Measurements from ENCODE around the gene ANKS4B. TPM values are rescaled to one million over a fixed set of nuclear protein-coding genes. Genes with fewer than 3 reads are reported as not detected.

The ANKS4B gene
- total RNA-seq, 2 donors from 2014 or later, result not detected

GRCh38 chr16:21226749-21227148, 6.8 kb upstream of the ANKS4B start:
- no peaks in the 10 kb centered on the region for H3K36me3 ChIP-seq
- no peaks in the 10 kb centered on the region for H3K27me3 ChIP-seq (replicated peaks; ENCODE audit: insufficient read depth)
- ATAC-seq (ENCODE audit: insufficient number of reproducible peaks, low FRiP score, low read depth) (no peak), DNase-seq (ENCODE audit: low spot score) (no peak)
- TF ChIP-seq CTCF (IDR thresholded peaks at IDR 0.05), result no peak
- H3K9me3 ChIP-seq, result no peaks in the 10 kb centered on the region
- H3K4me1 ChIP-seq (ENCODE audit: control insufficient read depth in 1 of 2, low read depth in 2 of 2), result no peaks in the 10 kb centered on the region
- no peak overlapping the region for H3K4me3 ChIP-seq
- H3K27ac ChIP-seq, result no peak overlapping the region

GRCh38 chr16:21227866-21228265, 5.6 kb upstream of the ANKS4B start:
- TF ChIP-seq CTCF (IDR thresholded peaks at IDR 0.05), result no peak
- H3K27ac ChIP-seq, result no peak overlapping the region
- DNase-seq (ENCODE audit: low spot score), result no peak

DNA sequence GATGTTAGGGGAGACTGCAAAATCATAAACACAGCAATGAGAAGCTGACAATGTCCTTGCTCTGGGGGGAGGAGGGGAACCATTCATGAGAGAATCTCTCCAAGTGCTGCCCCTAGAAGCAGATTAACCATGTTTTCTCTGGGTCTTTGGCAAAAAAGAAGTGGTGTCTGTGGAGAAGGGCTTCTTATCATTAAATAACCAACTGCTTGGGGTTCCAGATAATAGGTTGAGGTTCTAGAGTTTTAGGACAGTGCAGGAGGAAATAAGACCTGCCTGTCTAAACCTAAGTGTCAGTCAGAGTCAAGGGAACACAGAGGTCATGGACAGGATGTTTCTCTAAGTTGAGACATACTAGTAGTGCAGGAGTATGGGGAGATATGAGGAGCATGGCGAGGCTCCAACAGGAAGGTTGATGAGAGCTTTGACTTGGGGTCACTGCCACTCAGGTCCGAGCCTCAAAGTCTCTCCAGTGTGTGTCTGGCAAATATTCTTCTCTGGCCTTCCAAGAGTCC, 5.1 kb upstream of the ANKS4B start:
- Histone ChIP-seq H3K4me3 (no peak overlapping the region), H3K27me3 (replicated peaks; ENCODE audit: insufficient read depth) (no peaks in the 10 kb centered on the region), H3K4me1 (ENCODE audit: control insufficient read depth in 1 of 2, low read depth in 2 of 2) (no peaks in the 10 kb centered on the region), H3K27ac (no peak overlapping the region), H3K36me3 (no peaks in the 10 kb centered on the region), H3K9me3 (no peaks in the 10 kb centered on the region)
- DNase-seq (ENCODE audit: low spot score), result no peak
- no peak for ATAC-seq (ENCODE audit: insufficient number of reproducible peaks, low FRiP score, low read depth)
- no peak for TF ChIP-seq CTCF (IDR thresholded peaks at IDR 0.05)

More at GRCh38 chr16:21227866-21228265, 5.6 kb upstream of the ANKS4B start:
- H3K4me3 ChIP-seq, result no peak overlapping the region
- no peaks in the 10 kb centered on the region for H3K4me1 ChIP-seq (ENCODE audit: control insufficient read depth in 1 of 2, low read depth in 2 of 2)
- no peaks in the 10 kb centered on the region for H3K36me3 ChIP-seq
- ATAC-seq (ENCODE audit: insufficient number of reproducible peaks, low FRiP score, low read depth), result no peak
- H3K9me3 ChIP-seq, result no peaks in the 10 kb centered on the region
- H3K27me3 ChIP-seq (replicated peaks; ENCODE audit: insufficient read depth), result no peaks in the 10 kb centered on the region

DNA sequence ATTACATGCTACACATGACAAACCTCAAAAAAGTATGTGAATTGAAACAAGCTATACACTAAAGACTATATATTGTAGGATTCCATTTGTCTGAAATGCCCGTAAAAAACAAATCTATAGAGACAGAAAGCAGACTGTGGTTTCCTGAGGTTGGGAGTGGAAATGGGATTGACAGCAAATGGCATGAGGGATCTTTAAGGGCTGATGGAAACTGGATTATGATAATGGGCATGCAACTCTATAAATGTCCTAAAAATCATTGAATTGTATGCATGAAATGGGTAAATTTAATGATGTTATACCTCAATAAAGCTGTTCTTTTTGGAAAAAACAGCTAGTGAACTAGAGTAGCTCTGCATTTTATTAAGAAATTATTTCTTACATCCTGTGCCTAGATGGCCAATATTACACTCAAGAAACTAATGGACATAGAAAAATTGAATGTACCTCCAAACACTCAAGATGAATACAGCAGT, 416 bp upstream of the ANKS4B start:
- no peaks in the 10 kb centered on the region for H3K27me3 ChIP-seq (replicated peaks; ENCODE audit: insufficient read depth)
- ATAC-seq (ENCODE audit: insufficient number of reproducible peaks, low FRiP score, low read depth) (no peak), DNase-seq (ENCODE audit: low spot score) (no peak)
- TF ChIP-seq CTCF (IDR thresholded peaks at IDR 0.05), result no peak
- H3K36me3 ChIP-seq, result no peaks in the 10 kb centered on the region
- no peaks in the 10 kb centered on the region for H3K9me3 ChIP-seq
- no peak overlapping the region for H3K27ac ChIP-seq
- no peaks in the 10 kb centered on the region for H3K4me1 ChIP-seq (ENCODE audit: control insufficient read depth in 1 of 2, low read depth in 2 of 2)
- H3K4me3 ChIP-seq, result no peak overlapping the region

DNA sequence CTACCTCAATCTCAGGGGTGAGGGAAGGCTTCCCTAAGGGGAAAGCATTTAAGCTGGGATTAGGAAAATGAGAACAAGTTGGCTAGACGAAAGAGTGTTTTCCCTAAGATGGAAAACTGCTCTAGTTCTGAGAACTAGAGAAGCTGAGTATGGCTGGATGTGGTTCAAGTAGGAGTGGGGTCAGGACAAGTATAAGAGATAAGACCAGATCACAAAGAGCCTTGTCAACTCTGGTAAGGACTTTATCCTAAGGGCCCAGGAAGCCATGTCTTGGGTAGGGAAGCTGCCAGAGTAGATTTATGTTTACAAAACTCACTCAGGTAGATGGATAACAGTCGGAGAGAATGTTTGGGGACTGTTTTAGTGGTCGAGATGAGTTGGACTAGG, 1.7 kb downstream of the ANKS4B start:
- H3K4me1 ChIP-seq (ENCODE audit: control insufficient read depth in 1 of 2, low read depth in 2 of 2), result no peaks in the 10 kb centered on the region
- no peaks in the 10 kb centered on the region for H3K9me3 ChIP-seq
- no peak for TF ChIP-seq CTCF (IDR thresholded peaks at IDR 0.05)
- ATAC-seq (ENCODE audit: insufficient number of reproducible peaks, low FRiP score, low read depth), result no peak
- DNase-seq (ENCODE audit: low spot score), result no peak
- H3K27ac ChIP-seq, result no peak overlapping the region
- H3K27me3 ChIP-seq (replicated peaks; ENCODE audit: insufficient read depth), result no peaks in the 10 kb centered on the region
- H3K36me3 ChIP-seq, result no peaks in the 10 kb centered on the region
- H3K4me3 ChIP-seq, result no peak overlapping the region

All from thoracic aorta (tissue), 2 donors.